ENCODE results near the gene TRIM66. TPM values are rescaled to one million over a fixed set of nuclear protein-coding genes. Genes with fewer than 3 reads are reported as not detected.

Gene TRIM66
- total RNA-seq, 1 donor from 2014 or later = 10.5 TPM

GRCh38 chr11:8661001-8661795 is 21.3 kb downstream of the TRIM66 start:
- H3K4me3 ChIP-seq (ENCODE audit: low read depth, low read length) = no peak overlapping the region
- DNase-seq (ENCODE audit: low read depth) = no peak
- no peak for TF ChIP-seq CTCF (conservative IDR thresholded peaks at IDR 0.05; ENCODE audit: low read depth, low read length)

GRCh38 chr11:8658321-8659057 is 24.0 kb downstream of the TRIM66 start:
- TF ChIP-seq CTCF (conservative IDR thresholded peaks at IDR 0.05; ENCODE audit: low read depth, low read length) = no peak
- no peak for DNase-seq (ENCODE audit: low read depth)
- no peak overlapping the region for H3K4me3 ChIP-seq (ENCODE audit: low read depth, low read length)

GRCh38 chr11:8656291-8656690 is 26.2 kb downstream of the TRIM66 start:
- no peak overlapping the region for H3K4me3 ChIP-seq (ENCODE audit: low read depth, low read length)
- no peak for TF ChIP-seq CTCF (conservative IDR thresholded peaks at IDR 0.05; ENCODE audit: low read depth, low read length)
- no peak for DNase-seq (ENCODE audit: low read depth)

- no peak overlapping the region for H3K4me3 ChIP-seq (ENCODE audit: low read depth, low read length)
- no peak for DNase-seq (ENCODE audit: low read depth)
- TF ChIP-seq CTCF (conservative IDR thresholded peaks at IDR 0.05; ENCODE audit: low read depth, low read length) = no peak
Observed at GRCh38 chr11:8654503-8654902, 28.0 kb downstream of the TRIM66 start.

- peak; percentile 78 for DNase-seq (ENCODE audit: low read depth)
- TF ChIP-seq CTCF (conservative IDR thresholded peaks at IDR 0.05; ENCODE audit: low read depth, low read length) = no peak
- no peak overlapping the region for H3K4me3 ChIP-seq (ENCODE audit: low read depth, low read length)
Observed at GRCh38 chr11:8652140-8652539, 30.3 kb downstream of the TRIM66 start.

GRCh38 chr11:8650401-8650990 is 32.0 kb downstream of the TRIM66 start:
- TF ChIP-seq CTCF (conservative IDR thresholded peaks at IDR 0.05; ENCODE audit: low read depth, low read length) = no peak
- H3K4me3 ChIP-seq (ENCODE audit: low read depth, low read length) = no peak overlapping the region
- no peak for DNase-seq (ENCODE audit: low read depth)
